Epithelial cell of prostate (primary cell): Measurements from ENCODE around the gene GALNT9.

Experiments
- DNase-seq: peaks from one replicate; pipeline ENCODE4 v3.0.0-alpha.2; 2011; ENCODE audit warnings: low read depth, low spot score
- H3K27ac ChIP-seq: fragments of 450-650 bp; 2 replicates; pipeline ENCODE4 v1.5.1; 2017; ENCODE audit warnings: mild to moderate bottlenecking

The GALNT9 gene

GRCh38 chr12:132329720-132330548 is 545 bp upstream of the GALNT9 start:
- no peak overlapping the region for H3K27ac ChIP-seq
- no peak for DNase-seq

GRCh38 chr12:132328282-132329029 is 933 bp downstream of the GALNT9 start:
- no peak for DNase-seq
- H3K27ac ChIP-seq, result no peak overlapping the region

DNA sequence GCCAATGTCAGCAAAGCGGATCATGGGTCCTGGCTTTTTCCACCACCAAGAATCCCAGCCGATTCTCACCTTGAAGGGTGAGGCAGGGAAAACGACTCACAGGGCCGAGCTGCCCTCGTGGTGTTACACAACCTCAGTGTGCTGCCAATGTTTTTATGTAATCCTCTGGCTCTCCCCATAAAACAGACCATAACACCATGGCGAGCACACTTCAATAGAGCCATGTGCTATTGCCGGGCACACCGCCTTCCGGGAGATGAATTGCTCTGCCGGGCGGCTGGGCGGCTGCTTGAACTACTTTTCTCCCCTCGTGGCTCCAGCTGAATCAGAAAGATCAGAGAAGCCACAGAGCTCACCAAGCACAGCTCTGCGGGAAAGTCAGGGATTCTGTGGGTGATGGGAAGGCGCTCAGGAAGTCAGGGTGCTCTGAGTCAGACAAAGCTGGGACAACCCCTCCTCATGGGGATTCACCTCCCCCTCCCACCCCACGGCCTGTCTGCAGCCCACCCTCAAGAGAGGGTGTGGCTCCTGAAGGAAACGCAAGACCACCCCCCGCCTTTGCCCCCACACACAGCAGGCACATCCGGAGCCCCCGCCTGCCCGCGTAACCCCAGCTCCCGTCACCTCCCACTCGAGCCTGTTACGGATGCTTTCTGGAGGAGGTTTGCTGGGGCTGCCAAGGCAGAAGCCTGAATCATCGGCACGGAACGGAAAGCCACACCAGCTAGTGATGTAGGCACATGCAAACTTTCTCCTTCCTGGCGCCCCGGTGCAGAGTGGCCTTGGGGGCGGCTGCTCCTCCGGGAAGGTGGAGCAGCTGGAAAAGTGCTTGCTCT is 1.8 kb downstream of the GALNT9 start:
- no peak overlapping the region for H3K27ac ChIP-seq
- peak; percentile 12 for DNase-seq

DNA sequence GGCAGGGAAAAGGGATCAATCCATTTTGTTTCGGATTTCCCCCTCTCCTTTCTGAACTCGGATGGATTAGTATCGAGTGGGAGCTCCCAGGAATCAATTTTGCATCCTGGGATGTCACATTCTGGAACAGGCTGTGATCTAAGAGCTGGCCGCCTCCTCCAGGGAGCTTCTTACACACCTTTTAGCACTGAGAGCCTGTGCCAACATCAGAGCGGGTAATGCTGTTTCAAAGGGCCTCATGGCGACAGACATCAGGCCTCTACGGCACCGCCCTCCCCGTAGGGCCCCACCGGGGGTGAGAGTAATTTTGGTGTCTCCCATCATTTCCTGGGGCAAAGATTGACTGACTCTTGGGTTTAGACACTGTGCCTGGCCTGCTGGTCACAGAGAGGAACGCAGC is 2.7 kb downstream of the GALNT9 start:
- no peak for DNase-seq

GRCh38 chr12:132325733-132326130 is 3.7 kb downstream of the GALNT9 start:
- no peak overlapping the region for H3K27ac ChIP-seq
- no peak for DNase-seq

More for the DNA sequence above, 2.7 kb downstream of the GALNT9 start:
- no peak overlapping the region for H3K27ac ChIP-seq

- DNase-seq, result no peak
Observed at GRCh38 chr12:132324841-132325732, 4.3 kb downstream of the GALNT9 start.

GRCh38 chr12:132324173-132324572 is 5.2 kb downstream of the GALNT9 start:
- DNase-seq, result no peak
- H3K27ac ChIP-seq, result no peak overlapping the region

More at GRCh38 chr12:132324841-132325732, 4.3 kb downstream of the GALNT9 start:
- no peak overlapping the region for H3K27ac ChIP-seq

GRCh38 chr12:132323171-132324010 is 6.0 kb downstream of the GALNT9 start:
- no peak for DNase-seq
- no peak overlapping the region for H3K27ac ChIP-seq

DNA sequence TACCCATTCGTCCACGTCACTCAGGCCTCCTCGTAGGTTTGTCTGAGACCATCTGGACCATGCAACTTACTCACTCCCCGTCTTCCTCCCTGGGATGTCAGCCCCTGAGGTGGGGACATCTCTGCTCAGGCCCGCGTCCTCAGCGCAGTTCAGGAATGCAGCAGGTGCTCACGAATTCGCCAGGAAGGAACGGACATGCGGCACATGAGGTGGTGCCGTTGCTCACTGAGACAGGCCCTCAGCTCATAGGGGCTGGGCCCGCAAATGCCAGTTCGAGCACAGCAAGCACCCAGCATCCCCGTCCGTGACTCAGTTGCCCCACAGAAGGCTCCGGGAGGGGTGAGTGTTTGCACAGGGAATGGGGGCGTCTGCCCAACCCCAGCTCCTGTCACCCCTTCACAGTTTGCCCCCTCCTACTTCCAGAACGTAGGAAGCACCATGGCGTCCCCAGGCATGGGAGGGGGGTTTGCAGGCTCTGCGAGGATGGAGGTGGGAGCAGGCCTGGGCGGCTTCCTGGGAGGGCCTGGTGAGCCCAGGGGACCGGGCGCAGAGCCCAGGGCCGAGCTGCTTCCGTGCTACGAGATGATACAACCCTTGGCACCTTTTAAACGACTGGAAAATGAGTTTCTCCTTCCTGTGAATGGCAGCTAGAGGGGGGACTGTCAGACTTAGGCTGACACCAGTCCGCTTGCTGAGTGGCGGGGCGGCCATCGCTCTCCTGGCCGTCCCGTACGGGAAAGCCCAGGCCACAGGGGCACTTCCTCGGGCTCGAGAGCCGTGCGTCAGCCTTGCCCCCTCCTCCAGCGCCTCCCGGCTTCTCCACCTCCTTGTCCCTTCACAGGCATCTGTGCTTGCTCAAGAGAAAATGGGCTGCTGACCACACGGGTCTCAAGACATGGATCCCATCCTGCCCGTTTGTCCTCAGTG is 6.9 kb downstream of the GALNT9 start:
- DNase-seq, result no peak
- H3K27ac ChIP-seq, result no peak overlapping the region

- H3K27ac ChIP-seq, result no peak overlapping the region
- DNase-seq, result no peak
Observed at GRCh38 chr12:132321321-132322118, 7.9 kb downstream of the GALNT9 start.

GRCh38 chr12:132320767-132321211 is 8.6 kb downstream of the GALNT9 start:
- DNase-seq, result no peak
- H3K27ac ChIP-seq, result no peak overlapping the region

- no peak for DNase-seq
- no peak overlapping the region for H3K27ac ChIP-seq
Observed at GRCh38 chr12:132319991-132320570, 9.3 kb downstream of the GALNT9 start.

GRCh38 chr12:132319359-132319950 is 9.9 kb downstream of the GALNT9 start:
- DNase-seq, result no peak
- no peak overlapping the region for H3K27ac ChIP-seq

DNA sequence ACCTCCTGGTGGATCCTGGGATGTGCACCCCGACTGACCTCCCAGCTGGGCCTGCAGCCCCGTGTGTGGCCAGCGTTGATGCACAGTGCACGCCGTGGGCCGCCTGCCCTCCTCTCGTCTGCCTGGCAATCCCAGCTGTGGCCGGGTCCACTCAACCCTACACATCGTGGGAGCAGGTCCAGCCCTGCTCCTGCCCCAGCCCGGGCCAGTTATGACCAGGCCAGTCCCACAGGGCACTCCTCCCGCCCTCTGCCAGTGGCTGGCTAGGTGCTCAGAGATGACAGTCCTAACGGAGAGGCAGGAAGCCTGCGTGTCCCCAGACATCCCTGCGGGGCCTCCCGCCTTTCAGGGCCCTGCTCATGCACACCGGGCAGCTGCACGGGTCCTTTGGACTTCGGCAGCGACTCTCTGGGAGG is 10.8 kb downstream of the GALNT9 start:
- H3K27ac ChIP-seq, result no peak overlapping the region
- no peak for DNase-seq

DNA sequence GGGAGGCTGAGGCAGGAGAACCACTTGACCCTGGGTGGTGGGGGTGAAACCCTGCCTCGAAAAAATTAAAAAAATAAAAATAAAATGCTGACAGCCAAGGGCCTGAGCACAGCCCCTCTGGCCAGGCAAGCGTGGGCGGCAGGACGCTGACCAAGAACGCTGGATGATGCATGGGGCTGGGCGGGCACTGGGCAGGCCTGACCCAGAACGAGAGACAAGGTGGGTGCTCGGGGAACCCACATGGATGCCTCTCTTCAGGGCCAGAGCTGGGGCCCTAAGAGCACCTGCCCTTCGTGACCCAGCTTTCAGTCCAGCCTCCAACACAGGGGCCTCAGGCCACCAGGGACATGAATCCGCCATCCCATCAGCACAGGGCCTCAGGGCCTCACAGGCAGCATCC is 11.3 kb downstream of the GALNT9 start:
- no peak overlapping the region for H3K27ac ChIP-seq
- no peak for DNase-seq
